K562 (cell line): ENCODE results near the gene PTPN14. TPM values are rescaled to one million over a fixed set of nuclear protein-coding genes. Genes with fewer than 3 reads are reported as not detected.

Experiments used
- ATAC-seq: fragments of 200-7000 bp; cut with Tn5 transposase; 3 replicates; pipeline ENCODE4 v1.9.1; 2020; ENCODE audit warnings: moderate library complexity
- BruUV-seq: library from RNA; stranded (reverse); fragments of 400-500 nt; replicated peaks from 2 replicates; lab custom pipeline; 2021; lab: Mats Ljungman, UMichigan
- CTCF ChIA-PET: fragments of 300-600 bp; formaldehyde crosslinking; extraction: SDS; loops from one replicate; lab custom pipeline; 2021; ENCODE audit warnings: low intra/inter-chr PET ratio; lab: Yijun Ruan, JAX
- POLR2A ChIA-PET: fragments of 300-600, 350-650 bp; sonication (Branson Sonifier 250); formaldehyde crosslinking; extraction: SDS; loops from one replicate; lab custom pipeline; 2021; ENCODE audit warnings: antibody characterized with exemption, inconsistent platforms; lab: Yijun Ruan, JAX
- DNase-seq, 4 experiments: peaks; one replicate each; pipeline versions ENCODE4 v3.0.0 to v3.0.0-alpha.2; 2011 to 2018; ENCODE audit warnings: low spot score in 3 of 4, mixed read lengths in 3 of 4; ENCODE audit errors: extremely low read depth in 1 of 4
- FAIRE-seq: peaks from 2 replicates; lab custom pipeline; 2011; peaks lifted over from hg19 to GRCh38; lab: Jason Lieb, UNC
- H2AFZ ChIP-seq: 2 replicates; pipeline ENCODE4 v1.6.0; 2011; ENCODE audit warnings: low read depth, low read length, control low read depth, inconsistent platforms
- H3K27ac ChIP-seq: fragments of 200-600 bp; 3 replicates; pipeline ENCODE4 v1.8.0; 2011; ENCODE audit warnings: low read depth, mild to moderate bottlenecking, control low read depth, inconsistent platforms, low read length, moderate library complexity, mixed read lengths; ENCODE audit errors: extremely low read depth
- H3K27me3 ChIP-seq, 2 experiments: fragments of 300-600 bp in 1 of 2; 2 replicates in 1 of 2; 3 replicates in 1 of 2; pipeline versions ENCODE4 v1.6.0 to v1.8.0; 2011; ENCODE audit warnings: inconsistent platforms in 2 of 2, low read length in 2 of 2, mild to moderate bottlenecking in 1 of 2, mixed read lengths in 1 of 2, moderate library complexity in 1 of 2; ENCODE audit not compliant: control insufficient read depth in 2 of 2, insufficient read depth in 2 of 2
- H3K36me3 ChIP-seq: fragments of 300-600 bp; 3 replicates; pipeline ENCODE4 v1.8.0; 2011; ENCODE audit warnings: mild to moderate bottlenecking, low read length, inconsistent platforms; ENCODE audit not compliant: control insufficient read depth, insufficient read depth
- H3K4me1 ChIP-seq, 2 experiments: fragments of 200-600 bp in 1 of 2; replicated peaks in 1 of 2; 2 replicates in 1 of 2; 3 replicates in 1 of 2; pipeline versions ENCODE4 v1.5.1 to v1.8.0; 2011; ENCODE audit warnings: inconsistent platforms in 2 of 2, low read length in 2 of 2, mild to moderate bottlenecking in 1 of 2, mixed read lengths in 1 of 2, moderate library complexity in 1 of 2; ENCODE audit not compliant: control insufficient read depth in 2 of 2, insufficient read depth in 2 of 2
- H3K4me2 ChIP-seq: 2 replicates; pipeline ENCODE4 v1.6.1; 2011; ENCODE audit warnings: low read length, control low read depth, inconsistent platforms, mixed read lengths; ENCODE audit not compliant: insufficient read depth
- H3K4me3 ChIP-seq: fragments of 200-600 bp; sonication (generic), shearing (Covaris generic); 2 replicates; pipeline ENCODE4 v1.5.1; 2016; ENCODE audit warnings: control low read depth, inconsistent platforms
- H3K79me2 ChIP-seq: fragments of 200-600 bp; 3 replicates; pipeline ENCODE4 v1.8.0; 2011; ENCODE audit warnings: low read length, inconsistent platforms; ENCODE audit not compliant: control insufficient read depth, insufficient read depth
- H3K9ac ChIP-seq, 2 experiments: 2 replicates each; pipeline versions ENCODE4 v1.6.0 to v1.6.1; 2011; ENCODE audit warnings: low read depth in 2 of 2, low read length in 2 of 2, control low read depth in 1 of 2, inconsistent platforms in 1 of 2, mild to moderate bottlenecking in 1 of 2, mixed read lengths in 1 of 2; ENCODE audit not compliant: insufficient read depth in 1 of 2
- H3K9me1 ChIP-seq: one replicate; pipeline ENCODE4 v1.6.0; 2011; ENCODE audit warnings: inconsistent platforms, mild to moderate bottlenecking, low read length, moderate library complexity; ENCODE audit not compliant: control insufficient read depth, insufficient read depth
- H3K9me3 ChIP-seq: replicated peaks from 2 replicates; pipeline ENCODE4 v1.5.1; 2011; ENCODE audit warnings: low read depth, low read length, inconsistent platforms; ENCODE audit not compliant: control insufficient read depth, insufficient read depth
- H4K20me1 ChIP-seq: replicated peaks from 2 replicates; pipeline ENCODE4 v1.6.1; 2011; ENCODE audit warnings: low read length, inconsistent platforms, mixed read lengths; ENCODE audit not compliant: control insufficient read depth, insufficient read depth
- KHSRP ChIP-seq: fragments of 450-650 bp; IDR thresholded peaks from 2 replicates; pipeline ENCODE4 v1.6.1; 2017
- MTF1 ChIP-seq: fragments of 250-450 bp; sonication (Bioruptor Pico); IDR thresholded peaks from 2 replicates; pipeline ENCODE4 v1.9.0; 2021; ENCODE audit warnings: moderate library complexity, mild to moderate bottlenecking, inconsistent platforms, borderline replicate concordance
- PRDM10 ChIP-seq: fragments of 450-650 bp; IDR thresholded peaks from 2 replicates; pipeline ENCODE4 v1.6.1; 2018; ENCODE audit not compliant: partially characterized antibody
- PRMT5 ChIP-seq: sonication (generic); formaldehyde crosslinking; IDR thresholded peaks from 2 replicates; pipeline ENCODE4 v1.5.0; 2020; ENCODE audit warnings: missing genetic modification reagents
- SRSF3 ChIP-seq: fragments of 200-400 bp; formaldehyde crosslinking; IDR thresholded peaks from 2 replicates; pipeline ENCODE4 v1.6.1; 2016; ENCODE audit warnings: mild to moderate bottlenecking, low read length, moderate library complexity; ENCODE audit not compliant: insufficient read depth
- TFAM ChIP-seq: fragments of 250-450 bp; sonication (Bioruptor Pico); conservative IDR thresholded peaks from 2 replicates; pipeline ENCODE4 v1.5.0; 2021; ENCODE audit warnings: mild to moderate bottlenecking, moderate library complexity
- ZFP36 ChIP-seq: fragments of 150-350 bp; IDR thresholded peaks from 2 replicates; pipeline ENCODE4 v1.6.1; 2018; ENCODE audit warnings: low read length, low read depth; ENCODE audit not compliant: partially characterized antibody
- WGBS: fragments of 100-300 bp; shearing (Covaris generic); methylation state at CpG from one replicate; pipeline ENCODE4 v1.1.6; 2016; ENCODE audit warnings: low coverage, mixed read lengths; ENCODE audit not compliant: insufficient coverage; ENCODE audit errors: missing lambda C conversion rate; 5-methylcytosine and 5-hydroxymethylcytosine counted together
- in situ Hi-C: fragments of 300-500 bp; cut with MboI; formaldehyde crosslinking; loops from 4 replicates; pipeline ENCODE4 v1.15.0; 2018; ENCODE audit warnings: inconsistent platforms, mixed read lengths
- intact Hi-C: fragments of 100-400 bp; cut with micrococcal nuclease; formaldehyde crosslinking; loops from 2 replicates; pipeline ENCODE4 v1.14.2; 2022
- polyA plus RNA-seq, 8 experiments: library from polyadenylated mRNA; depleted of rRNA in 4 of 8; stranded (reverse) in 5 of 8; unstranded in 3 of 8; fragments of >200 nt; fragmentation: Nextera tagmentation in 2 of 8; fragmentation: Illumina TruSeq in 1 of 8; extraction: Ambion mirVana in 2 of 8; extraction: Trizol in 1 of 8; gene quantifications; 2 replicates each; pipeline versions ENCODE4 v1.2.1 to v1.2.3, GENCODE V29; 2011 to 2014; ENCODE audit warnings: inconsistent platforms in 1 of 8, missing spikeins in 1 of 8
- total RNA-seq, 7 experiments: library from RNA; depleted of rRNA in 6 of 7; stranded (reverse); fragments of >200 nt in 6 of 7; fragmentation: Illumina TruSeq in 2 of 7; extraction: Trizol in 2 of 7; gene quantifications; 2 replicates each; pipeline versions ENCODE4 v1.2.1 to v1.2.3, GENCODE V29; 2011 to 2021; ENCODE audit warnings: low replicate concordance in 1 of 7

The PTPN14 gene
- total and polyA plus RNA-seq, 9 of the 15 experiments (the other 6 are each of a cell fraction or from before 2014, with no cell fraction given): 0.01 to 0.29 (median 0.04) TPM; not detected in 6

GRCh38 chr1:214524824-214525223 is 26.6 kb downstream of the PTPN14 start (continued):
- no peak for TF ChIP-seq PRDM10
- no peak for TF ChIP-seq MTF1 (CRISPR knock-in tag)

- peaks cover 13 to 27% of the 10 kb centered on the region in 2 experiments for H3K27me3 ChIP-seq
- no peak overlapping the region for H3K4me3 ChIP-seq
- H3K79me2 ChIP-seq: no peaks in the 10 kb centered on the region
- no peak overlapping the region for H3K27ac ChIP-seq
- no peak for DNase-seq
- in situ Hi-C loops: no loop called here
- no peaks in the 10 kb centered on the region for H3K9me3 ChIP-seq
- no peak for FAIRE-seq
- no peak overlapping the region for H2AFZ ChIP-seq
- H3K4me2 ChIP-seq: no peak overlapping the region
- H3K4me1 ChIP-seq: no peaks in the 10 kb centered on the region
- intact Hi-C loops: no loop called here
- ChIA-PET POLR2A (no interaction called here), CTCF (no interaction called here)
- H4K20me1 ChIP-seq: no peaks in the 10 kb centered on the region
- no peak overlapping the region for H3K9ac ChIP-seq
- ATAC-seq: no peak
- WGBS: 2% methylated on average over 8 of the region's 8 CpGs
- BruUV-seq: no TSS peak
- H3K36me3 ChIP-seq: no peaks in the 10 kb centered on the region
- no peaks in the 10 kb centered on the region for H3K9me1 ChIP-seq
- TF ChIP-seq KHSRP: no peak
- no peak for TF ChIP-seq SRSF3
- TF ChIP-seq TFAM (CRISPR knock-in tag): no peak
- no peak for TF ChIP-seq ZFP36
- no peak for TF ChIP-seq PRMT5 (CRISPR knock-in tag)
Observed at GRCh38 chr1:214523124-214523824, 28.1 kb downstream of the PTPN14 start.
